Spleen (tissue), 7 donors: Measurements from ENCODE around the gene RAB14.

Experiments used
- CTCF ChIP-seq, 11 experiments: fragments of 200-600 bp in 7 of 11; fragments of 450-650 bp in 4 of 11; sonication (generic) in 4 of 11; IDR thresholded peaks in 8 of 11; conservative IDR thresholded peaks in 3 of 11; 1 replicate in 7 of 11; 2 replicates in 4 of 11; pipeline versions ENCODE4 v1.4.0 to v1.8.0; 2016 to 2021; ENCODE audit warnings: antibody characterized with exemption in 11 of 11, inconsistent platforms in 4 of 11, mild to moderate bottlenecking in 1 of 11
- POLR2A ChIP-seq, 3 donors: fragments of 450-650 bp; IDR thresholded peaks; one replicate each; pipeline ENCODE4 v1.5.1; 2017; ENCODE audit warnings: antibody characterized with exemption in 3 of 3, mild to moderate bottlenecking in 1 of 3
- POLR2AphosphoS5 ChIP-seq, 3 donors: sonication (generic); formaldehyde crosslinking; IDR thresholded peaks; one replicate each; pipeline ENCODE4 v1.5.1; 2017; ENCODE audit warnings: antibody characterized with exemption in 3 of 3
- donor health status: DM: no; HTN: no; CAD: no; lungs with moderate emphysema.
- donor health status: DM: no; HTN: no; CAD: no.
- donor health status: DM: no; HTN: no; CAD: no.

DNA sequence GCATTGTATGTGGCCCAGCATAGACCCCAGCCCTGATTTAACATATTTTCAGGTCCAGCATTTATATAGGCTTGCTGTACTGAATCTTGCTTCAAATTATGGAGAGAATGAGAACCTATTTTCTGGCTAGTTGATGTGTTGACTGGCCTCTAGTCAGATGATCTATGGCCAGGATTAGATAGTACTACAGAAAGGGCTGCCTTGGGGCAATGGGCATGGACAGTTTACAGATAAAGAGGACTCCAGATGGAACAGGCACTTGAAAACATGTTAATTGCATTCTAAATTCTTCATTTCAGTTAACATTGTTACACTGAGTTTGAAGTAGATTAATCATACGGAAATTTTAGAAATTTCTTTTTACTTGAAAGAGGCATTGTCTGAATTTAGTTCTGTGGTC is 61.5 kb downstream of the RAB14 start:
- TF ChIP-seq CTCF (IDR thresholded peaks at IDR 0.05 in 8 of 11, conservative IDR thresholded peaks at IDR 0.05 in 3 of 11) (no peak), POLR2A (IDR thresholded peaks at IDR 0.05) (no peak), POLR2AphosphoS5 (IDR thresholded peaks at IDR 0.05) (no peak)
